ENCODE data around the gene IGF1R. TPM values are rescaled to one million over a fixed set of nuclear protein-coding genes. Genes with fewer than 3 reads are reported as not detected.

IGF1R gene
- total and polyA plus RNA-seq, 2 of the 8 experiments (the other 6 are each of a cell fraction or from before 2014, with no cell fraction given), result 32.9 to 109 TPM

DNA sequence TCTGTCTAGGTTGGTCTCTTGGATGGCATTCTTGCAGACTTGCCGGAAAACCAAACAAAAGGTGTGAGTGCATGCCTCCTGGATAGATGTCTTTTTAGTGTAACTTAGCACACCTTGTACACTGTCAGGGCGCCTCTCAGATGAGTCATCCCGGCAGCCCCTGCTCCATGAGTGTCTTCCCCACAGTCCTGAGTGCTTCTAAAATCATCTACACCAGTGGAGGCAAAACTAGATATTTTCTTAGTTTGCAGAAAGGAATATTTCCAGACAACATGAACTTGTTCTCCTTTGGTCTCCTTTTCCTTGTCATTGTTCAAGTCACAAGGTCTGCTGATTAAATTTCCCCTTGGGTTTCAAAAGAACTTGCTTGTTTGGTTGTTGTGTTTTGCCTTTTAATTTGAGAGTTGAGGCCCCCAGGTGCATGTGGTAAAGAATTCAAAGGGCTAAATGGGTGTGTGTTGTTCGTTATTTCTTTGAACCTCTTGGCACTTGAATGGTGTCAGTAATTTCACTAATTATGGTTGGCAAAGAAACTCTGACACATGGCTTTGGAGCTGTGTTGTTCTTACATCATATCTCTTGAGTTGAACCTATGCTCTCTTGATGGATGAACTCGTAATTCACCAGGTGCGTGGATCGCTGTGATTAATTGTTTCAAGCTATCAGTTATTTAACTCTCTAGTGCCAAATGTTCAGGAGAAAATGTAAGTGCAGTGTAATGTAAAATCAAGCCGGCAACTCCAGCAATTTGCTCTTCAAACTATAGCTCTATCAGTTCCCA is 98.2 kb downstream of the IGF1R start:
- Histone ChIP-seq H3K79me2 (ENCODE audit: control insufficient read depth in 1 of 2, insufficient read depth in 2 of 2, low read length in 2 of 2) (peaks cover 26 to 99% of the 10 kb centered on the region in 2 experiments), H3K9me3 (ENCODE audit: insufficient read depth in 2 of 2, low read depth in 1 of 2, low read length in 1 of 2) (no peaks in the 10 kb centered on the region), H3K23ac (ENCODE audit: insufficient read length) (no peak overlapping the region), H2BK120ac (replicated peaks; ENCODE audit: low read depth, low read length) (no peak overlapping the region), H2BK15ac (ENCODE audit: low read length) (no peak overlapping the region), H2AK5ac (ENCODE audit: low read depth, low read length) (no peak overlapping the region), H4K8ac (ENCODE audit: extremely low read depth, insufficient read depth, low read length) (no peak overlapping the region), H3K27me3 (replicated peaks in 1 of 4; ENCODE audit: control insufficient read depth in 3 of 4, extremely low read depth in 1 of 4, insufficient read depth in 3 of 4, low read length in 3 of 4) (no peaks in the 10 kb centered on the region), H3K4me3 (ENCODE audit: extremely low read depth in 1 of 4, insufficient read depth in 2 of 4, low read depth in 3 of 4, low read length in 4 of 4) (no peak overlapping the region), H2AFZ (ENCODE audit: low read length) (no peak overlapping the region), H3K36me3 (ENCODE audit: control insufficient read depth in 2 of 4, insufficient read depth in 4 of 4, low read length in 3 of 4) (no peaks in the 10 kb centered on the region), H4K91ac (replicated peaks; ENCODE audit: insufficient read length, low read length) (no peak overlapping the region), H3K4me2 (ENCODE audit: insufficient read depth in 1 of 2, low read depth in 2 of 2, low read length in 2 of 2) (no peak overlapping the region), H3K4ac (replicated peaks; ENCODE audit: insufficient read length, low read depth, low read length) (no peak overlapping the region), H3K27ac (ENCODE audit: low read depth, low read length) (no peak overlapping the region), H2BK20ac (ENCODE audit: low read length) (no peak overlapping the region), H3K23me2 (ENCODE audit: low read depth, low read length) (no peaks in the 10 kb centered on the region), H2BK12ac (ENCODE audit: low read depth, low read length) (no peak overlapping the region), H4K5ac (ENCODE audit: insufficient read length, low read depth, low read length) (no peak overlapping the region), H3K4me1 (replicated peaks in 1 of 4; ENCODE audit: control insufficient read depth in 3 of 4, insufficient read depth in 4 of 4, low read length in 3 of 4) (peaks cover 0 to 6% (median 1%) of the 10 kb centered on the region in 4 experiments; a peak in 3 of 7 replicates), H3K79me1 (ENCODE audit: low read depth, low read length) (peaks cover 12% of the 10 kb centered on the region), H3K56ac (replicated peaks; ENCODE audit: insufficient read length, low read depth, low read length) (no peak overlapping the region), H3K14ac (ENCODE audit: insufficient read length) (no peak overlapping the region), H2BK5ac (ENCODE audit: low read depth, low read length) (no peak overlapping the region), H3K9ac (replicated peaks in 1 of 4; ENCODE audit: extremely low read depth in 1 of 4, low read depth in 3 of 4, low read length in 3 of 4) (no peak overlapping the region), H3K18ac (ENCODE audit: extremely low read depth, low read length) (no peak overlapping the region), H4K20me1 (replicated peaks in 1 of 2; ENCODE audit: control insufficient read depth in 1 of 2, insufficient read depth in 2 of 2, low read length in 2 of 2) (peaks cover 20 to 28% of the 10 kb centered on the region in 2 experiments)
- DNase-seq (ENCODE audit: low read depth in 1 of 2, low spot score in 2 of 2), result no peak
- 90% methylated on average over 8 of the region's 8 CpGs; no CpG with 5 or more reads in 1 of the 2 experiments for WGBS, 2 experiments (ENCODE audit: extremely low coverage in 1 of 2, insufficient coverage in 1 of 2, insufficient read length in 1 of 2, insufficient replicate concordance in 2 of 2, low coverage in 1 of 2, low lambda C conversion rate in 2 of 2, missing lambda C conversion rate in 1 of 2)
- CTCF ChIA-PET (ENCODE audit: partially characterized antibody), result no interaction called here
- TF ChIP-seq PHF8 (conservative IDR thresholded peaks at IDR 0.05; ENCODE audit: low read depth, low read length) (no peak), SP1 (IDR thresholded peaks at IDR 0.05; ENCODE audit: low read depth, low read length) (no peak), BCL11A (IDR thresholded peaks at IDR 0.05; ENCODE audit: low read depth in 2 of 2, low read length in 2 of 2) (no peak), GTF2F1 (IDR thresholded peaks at IDR 0.05; ENCODE audit: borderline replicate concordance, low read depth, low read length) (no peak), ZNF274 (IDR thresholded peaks at IDR 0.05; ENCODE audit: borderline replicate concordance, extremely low read depth, low read length) (no peak), RFX5 (IDR thresholded peaks at IDR 0.05; ENCODE audit: borderline replicate concordance, low read depth, low read length) (no peak)
- no peak for FAIRE-seq
- POLR2A ChIA-PET (ENCODE audit: partially characterized antibody), result no interaction called here
